Endothelial cell of umbilical vein (primary cell): ENCODE results near the gene DPYD. TPM values are rescaled to one million over a fixed set of nuclear protein-coding genes. Genes with fewer than 3 reads are reported as not detected.

Experiments
- BruUV-seq: library from RNA; stranded (reverse); fragments of 400-500 nt; replicated peaks from 2 replicates; lab custom pipeline; 2021; lab: Mats Ljungman, UMichigan
- CTCF ChIA-PET: fragments of 300-600, 350-600 bp; sonication (Branson Sonifier 250); formaldehyde crosslinking; loops from one replicate; lab custom pipeline; 2021; ENCODE audit warnings: antibody characterized with exemption, inconsistent platforms; lab: Charles Lee
- POLR2A ChIA-PET: fragments of 300-600, 350-600 bp; sonication (Branson Sonifier 250); formaldehyde crosslinking; loops from one replicate; lab custom pipeline; 2021; ENCODE audit warnings: antibody characterized with exemption, inconsistent platforms; lab: Charles Lee
- DNase-seq: peaks from one replicate; pipeline ENCODE4 v3.0.0-alpha.2; 2011; ENCODE audit warnings: low read depth, low spot score
- FAIRE-seq: peaks from 2 replicates; lab custom pipeline; 2011; peaks lifted over from hg19 to GRCh38; lab: Jason Lieb, UNC
- H2AFZ ChIP-seq: 2 replicates; pipeline ENCODE4 v1.6.0; 2012; ENCODE audit warnings: low read depth, low read length, control low read depth, inconsistent platforms
- H3K27ac ChIP-seq: 2 replicates; pipeline ENCODE4 v1.5.1; 2011; ENCODE audit warnings: low read depth, mild to moderate bottlenecking, control low read depth, low read length, moderate library complexity; ENCODE audit not compliant: insufficient read depth
- H3K27me3 ChIP-seq, 2 experiments: 2 replicates each; pipeline versions ENCODE4 v1.6.0 to v1.6.1; 2011; ENCODE audit warnings: low read length in 2 of 2, mixed read lengths in 1 of 2; ENCODE audit not compliant: control insufficient read depth in 2 of 2, insufficient read depth in 2 of 2
- H3K36me3 ChIP-seq, 2 experiments: 2 replicates in 1 of 2; 3 replicates in 1 of 2; pipeline ENCODE4 v1.5.1; 2011; ENCODE audit warnings: low read length in 2 of 2, mild to moderate bottlenecking in 1 of 2, moderate library complexity in 1 of 2; ENCODE audit not compliant: control insufficient read depth in 2 of 2, insufficient read depth in 2 of 2; ENCODE audit errors: extremely low read depth in 1 of 2
- H3K4me1 ChIP-seq: 3 replicates; pipeline ENCODE4 v1.5.1; 2011; ENCODE audit warnings: mild to moderate bottlenecking, low read length; ENCODE audit not compliant: control insufficient read depth, insufficient read depth; ENCODE audit errors: extremely low read depth
- H3K4me2 ChIP-seq: 2 replicates; pipeline ENCODE4 v1.6.1; 2011; ENCODE audit warnings: low read length, control low read depth, mixed read lengths; ENCODE audit not compliant: insufficient read depth
- H3K4me3 ChIP-seq, 3 experiments: fragments of 200-600 bp in 1 of 3; sonication (generic), shearing (Covaris generic) in 1 of 3; replicated peaks in 1 of 3; 2 replicates each; pipeline ENCODE4 v1.5.1; 2011 to 2016; ENCODE audit warnings: control low read depth in 3 of 3, low read length in 3 of 3, mild to moderate bottlenecking in 2 of 3, inconsistent platforms in 1 of 3, low read depth in 1 of 3, moderate library complexity in 1 of 3; ENCODE audit not compliant: insufficient read depth in 1 of 3
- H3K79me2 ChIP-seq: 2 replicates; pipeline ENCODE4 v1.6.0; 2012; ENCODE audit warnings: low read length, inconsistent platforms; ENCODE audit not compliant: control insufficient read depth, insufficient read depth
- H3K9ac ChIP-seq: replicated peaks from 2 replicates; pipeline ENCODE3; 2011; ENCODE audit warnings: low read length, control low read depth; ENCODE audit not compliant: insufficient read depth; ENCODE audit errors: extremely low read depth
- H3K9me1 ChIP-seq: replicated peaks from 3 replicates; pipeline ENCODE4 v1.6.0; 2011; ENCODE audit warnings: mild to moderate bottlenecking, low read length; ENCODE audit not compliant: control insufficient read depth, insufficient read depth; ENCODE audit errors: extremely low read depth
- H3K9me3 ChIP-seq: replicated peaks from 2 replicates; pipeline ENCODE4 v1.5.1; 2012; ENCODE audit warnings: low read length, inconsistent platforms; ENCODE audit not compliant: control insufficient read depth, insufficient read depth
- H4K20me1 ChIP-seq: replicated peaks from 2 replicates; pipeline ENCODE3; 2011; ENCODE audit warnings: mild to moderate bottlenecking, low read length; ENCODE audit not compliant: control insufficient read depth, insufficient read depth; ENCODE audit errors: extremely low read depth
- JUN ChIP-seq: IDR thresholded peaks from 2 replicates; pipeline ENCODE4 v1.6.1; 2011; ENCODE audit warnings: borderline replicate concordance, low read depth; ENCODE audit not compliant: insufficient read length, insufficient read depth
- POLR2A ChIP-seq: IDR thresholded peaks from 2 replicates; pipeline ENCODE4 v1.6.1; 2012; ENCODE audit warnings: low read depth, mild to moderate bottlenecking, control low read depth, low read length
- POLR2AphosphoS5 ChIP-seq: IDR thresholded peaks from 2 replicates; pipeline ENCODE4 v1.6.1; 2012; ENCODE audit warnings: low read depth, mild to moderate bottlenecking, control low read depth, low read length, moderate library complexity; ENCODE audit not compliant: insufficient read depth
- dilution Hi-C: fragments of 300-500 bp; cut with MboI; formaldehyde crosslinking; loops from one replicate; pipeline ENCODE4 v1.15.0; 2019; ENCODE audit warnings: low sequenced_read_pairs; ENCODE audit not compliant: extremely low pct_ligation_motif_present
- intact Hi-C: fragments of 100-400 bp; cut with micrococcal nuclease; formaldehyde crosslinking; loops from one replicate; pipeline ENCODE4 v1.10.0; 2022
- polyA plus RNA-seq, 4 experiments: library from polyadenylated mRNA; depleted of rRNA in 3 of 4; stranded (reverse) in 3 of 4; unstranded in 1 of 4; fragments of >200 nt; gene quantifications; 2 replicates each; pipeline versions ENCODE4 v1.2.1 to v1.2.3, GENCODE V29; 2011 to 2012; ENCODE audit warnings: missing spikeins in 1 of 4
- total RNA-seq: library from RNA; stranded (reverse); gene quantifications from 2 replicates; pipeline ENCODE4 v1.2.3, GENCODE V29; 2021

The DPYD gene
- total and polyA plus RNA-seq, 2 donors (not counting 3 experiments of a cell fraction or from before 2014, with no cell fraction given): 4.6 to 15.1 TPM

DNA sequence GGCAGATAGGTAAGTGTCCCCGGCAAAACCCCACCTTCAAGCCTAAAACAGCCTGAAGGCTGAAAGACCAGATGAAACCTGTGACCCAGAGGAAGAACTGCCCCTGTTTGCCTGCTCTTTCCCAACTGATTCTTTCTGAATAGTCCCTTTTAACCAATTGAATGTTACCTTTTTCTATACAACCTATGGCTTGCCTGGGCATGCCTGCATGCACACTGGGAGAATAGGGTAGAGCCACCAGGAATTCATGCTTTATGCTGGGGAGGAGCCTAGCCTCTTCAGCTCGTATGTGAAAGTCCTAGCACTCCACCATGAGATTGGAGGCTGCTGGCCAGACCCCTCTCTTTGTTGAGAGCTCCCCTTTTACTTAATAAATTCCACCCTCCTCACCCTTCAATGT, 859.2 kb downstream of the DPYD start:
- POLR2A ChIA-PET: no interaction called here
- intact Hi-C loops: loop anchor here (5.0 kb wide), 1 partner anchor 179 kb away; no protein-coding TSS in a partner anchor
- dilution Hi-C loops: no loop called here
- Histone ChIP-seq H2AFZ (no peak overlapping the region), H3K4me2 (no peak overlapping the region), H3K36me3 (no peaks in the 10 kb centered on the region), H3K79me2 (no peaks in the 10 kb centered on the region), H3K9ac (no peak overlapping the region), H3K27ac (no peak overlapping the region), H3K27me3 (no peaks in the 10 kb centered on the region), H4K20me1 (no peaks in the 10 kb centered on the region), H3K4me3 (no peak overlapping the region), H3K9me1 (no peaks in the 10 kb centered on the region), H3K4me1 (no peaks in the 10 kb centered on the region), H3K9me3 (no peaks in the 10 kb centered on the region)
- TF ChIP-seq POLR2AphosphoS5: no peak
- CTCF ChIA-PET: interaction anchor here (1.7 to 1.9 kb wide), 2 partner anchors 8 to 11 kb away, joined by 4 to 10 read pairs; no protein-coding TSS in a partner anchor
- BruUV-seq: no TSS peak
- FAIRE-seq: no peak
- DNase-seq: no peak

DNA sequence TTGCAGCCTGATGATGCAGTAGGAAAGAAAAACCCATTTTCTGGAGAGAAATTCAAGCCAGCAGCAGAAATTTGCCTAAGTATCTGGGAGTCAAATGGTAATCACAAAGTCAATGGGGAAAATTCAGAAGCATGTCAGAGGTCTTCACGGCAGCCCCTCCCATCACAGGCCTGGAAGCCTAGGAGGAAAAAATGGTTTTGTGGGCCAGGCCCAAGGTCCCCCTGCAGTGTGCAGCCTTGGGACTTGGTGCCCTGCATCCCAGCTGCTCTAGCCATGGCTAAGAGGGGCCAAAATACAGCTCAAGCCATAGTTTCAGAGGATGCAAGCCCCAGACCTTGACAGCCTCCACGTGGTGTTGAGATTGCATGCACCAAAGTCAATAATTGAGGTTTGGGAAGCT, 864.4 kb downstream of the DPYD start:
- dilution Hi-C loops: no loop called here
- FAIRE-seq: no peak

More for the DNA sequence above, 864.4 kb downstream of the DPYD start:
- Histone ChIP-seq H3K36me3 (no peaks in the 10 kb centered on the region), H3K79me2 (no peaks in the 10 kb centered on the region), H4K20me1 (no peaks in the 10 kb centered on the region), H3K4me3 (no peak overlapping the region), H3K27ac (no peak overlapping the region), H3K4me1 (no peaks in the 10 kb centered on the region), H3K9me1 (no peaks in the 10 kb centered on the region), H2AFZ (no peak overlapping the region), H3K27me3 (no peaks in the 10 kb centered on the region), H3K9me3 (no peaks in the 10 kb centered on the region), H3K4me2 (no peak overlapping the region), H3K9ac (no peak overlapping the region)
- TF ChIP-seq JUN (no peak), POLR2A (no peak)
- ChIA-PET CTCF (no interaction called here), POLR2A (no interaction called here)
- no peak for DNase-seq
- intact Hi-C loops: no loop called here
- BruUV-seq: no TSS peak
